Mucosa of descending colon (tissue), 3 donors: Measurements from ENCODE around the gene BLCAP. TPM values are rescaled to one million over a fixed set of nuclear protein-coding genes. Genes with fewer than 3 reads are reported as not detected.

Experiments
- ATAC-seq: fragments of 200-7000 bp; cut with Tn5 transposase; one replicate; pipeline ENCODE4 v1.9.1; 2020; ENCODE audit warnings: mild to moderate bottlenecking, moderate library complexity
- DNase-seq, 3 donors: peaks; one replicate each; pipeline ENCODE4 v3.0.0-alpha.2; 2020
- H3K36me3 ChIP-seq: fragments of 200-600 bp; one replicate; pipeline ENCODE4 v1.8.0; 2021; ENCODE audit warnings: low read depth, mild to moderate bottlenecking
- H3K4me1 ChIP-seq: fragments of 200-600 bp; one replicate; pipeline ENCODE4 v1.8.0; 2021; ENCODE audit warnings: low read depth, mild to moderate bottlenecking
- H3K4me3 ChIP-seq: fragments of 200-600 bp; one replicate; pipeline ENCODE4 v1.8.0; 2021; ENCODE audit warnings: mild to moderate bottlenecking
- H3K9me3 ChIP-seq: fragments of 200-600 bp; one replicate; pipeline ENCODE4 v1.8.0; 2021; ENCODE audit warnings: mild to moderate bottlenecking
- CTCF ChIP-seq: fragments of 200-600 bp; IDR thresholded peaks from one replicate; pipeline ENCODE4 v1.8.0; 2022; ENCODE audit warnings: antibody characterized with exemption, mild to moderate bottlenecking
- intact Hi-C, 2 donors: fragments of 100-400 bp; cut with DNase I in 1 of 2; cut with micrococcal nuclease in 1 of 2; formaldehyde crosslinking; loops; one replicate each; pipeline versions ENCODE4 v1.11.0 to v1.11.1; 2022; cut with DNase I, micrococcal nuclease
- total RNA-seq, 3 donors: library from RNA; stranded (reverse); fragmentation: NEBNext Ultra II Directional in 2 of 3; extraction: Animal tissue kit (Norgen Biotek cat#: 25700) in 2 of 3; gene quantifications; one replicate each; pipeline versions ENCODE4 v1.2.1 to v1.2.4, GENCODE V29; 2021 to 2023
- donor health status: DM: no; HTN: no; CAD: no; lungs with moderate emphysema.
- donor health status: DM: no; HTN: no; CAD: no.
- donor health status: DM: no; HTN: yes; CAD: no.

Gene BLCAP
- total RNA-seq, 3 donors from 2014 or later: 87.9 to 110 (median 108) TPM

- H3K9me3 ChIP-seq: no peaks in the 10 kb centered on the region
- no peak overlapping the region for H3K4me3 ChIP-seq
- no peak for TF ChIP-seq CTCF
- intact Hi-C loops: loop anchor here (5.0 to 10.0 kb wide), 4 partner anchors 147 to 337 kb away; no protein-coding TSS in a partner anchor
- no peaks in the 10 kb centered on the region for H3K36me3 ChIP-seq
- DNase-seq (no peak), ATAC-seq (no peak)
- H3K4me1 ChIP-seq: peaks cover 13% of the 10 kb centered on the region
Observed at GRCh38 chr20:37531856-37532255, 4.2 kb upstream of the BLCAP start.

GRCh38 chr20:37530696-37531095, 3.0 kb upstream of the BLCAP start:
- ATAC-seq: no peak
- DNase-seq: no peak
- Histone ChIP-seq H3K9me3 (no peaks in the 10 kb centered on the region), H3K4me1 (peaks cover 20% of the 10 kb centered on the region), H3K36me3 (no peaks in the 10 kb centered on the region), H3K4me3 (no peak overlapping the region)
- intact Hi-C loops: loop anchor here (5.0 to 10.0 kb wide), 4 partner anchors 146 to 336 kb away; no protein-coding TSS in a partner anchor
- TF ChIP-seq CTCF: no peak

GRCh38 chr20:37529968-37530600, 2.4 kb upstream of the BLCAP start:
- H3K9me3 ChIP-seq: no peaks in the 10 kb centered on the region
- TF ChIP-seq CTCF: no peak
- ATAC-seq (no peak), DNase-seq (no peak)
- H3K36me3 ChIP-seq: no peaks in the 10 kb centered on the region
- H3K4me1 ChIP-seq: peaks cover 22% of the 10 kb centered on the region
- no peak overlapping the region for H3K4me3 ChIP-seq
- intact Hi-C loops: loop anchor here (5.0 to 10.0 kb wide), 4 partner anchors 145 to 335 kb away; no protein-coding TSS in a partner anchor

- Histone ChIP-seq H3K36me3 (no peaks in the 10 kb centered on the region), H3K9me3 (no peaks in the 10 kb centered on the region), H3K4me1 (peaks cover 25% of the 10 kb centered on the region), H3K4me3 (no peak overlapping the region)
- DNase-seq: no peak
- no peak for ATAC-seq
- intact Hi-C loops: loop anchor here in 1 of 2 donors (10.0 kb wide), 1 partner anchor 145 kb away; no protein-coding TSS in a partner anchor
- no peak for TF ChIP-seq CTCF
Observed at GRCh38 chr20:37529214-37529967, 1.7 kb upstream of the BLCAP start.

- Histone ChIP-seq H3K36me3 (no peaks in the 10 kb centered on the region), H3K4me3 (peak overlapping the region; percentile 64), H3K9me3 (no peaks in the 10 kb centered on the region), H3K4me1 (peaks cover 29% of the 10 kb centered on the region)
- no peak for TF ChIP-seq CTCF
- DNase-seq (no peak), ATAC-seq (no peak)
- intact Hi-C loops: loop anchor here in 1 of 2 donors (10.0 kb wide), 1 partner anchor 144 kb away; no protein-coding TSS in a partner anchor
Observed at GRCh38 chr20:37528446-37529213, 954 bp upstream of the BLCAP start.
